H1 (cell line): ENCODE measurements around the gene KBTBD12. TPM values are rescaled to one million over a fixed set of nuclear protein-coding genes. Genes with fewer than 3 reads are reported as not detected.

Experiments
- CTCF ChIA-PET: fragments of 300-600 bp; sonication (Branson Sonifier 250); formaldehyde crosslinking; loops from one replicate; lab custom pipeline; 2021; ENCODE audit not compliant: partially characterized antibody; lab: Charles Lee
- POLR2A ChIA-PET: fragments of 300-600 bp; sonication (Branson Sonifier 250); formaldehyde crosslinking; loops from one replicate; lab custom pipeline; 2021; ENCODE audit warnings: inconsistent platforms; ENCODE audit not compliant: partially characterized antibody; lab: Charles Lee
- DNase-seq, 2 experiments: peaks; one replicate each; pipeline versions ENCODE4 v3.0.0 to v3.0.0-alpha.2; 2010 to 2022; ENCODE audit warnings: low spot score in 2 of 2, low read depth in 1 of 2, mixed read lengths in 1 of 2
- FAIRE-seq: peaks from 2 replicates; lab custom pipeline; 2011; peaks lifted over from hg19 to GRCh38; lab: Jason Lieb, UNC
- H2AFZ ChIP-seq: 2 replicates; pipeline ENCODE4 v1.8.1; 2012; ENCODE audit warnings: low read length, inconsistent platforms
- H2AK5ac ChIP-seq: 2 replicates; pipeline ENCODE4 v1.6.1; 2013; ENCODE audit warnings: low read depth, low read length
- H2BK120ac ChIP-seq: replicated peaks from 2 replicates; pipeline ENCODE3; 2013; ENCODE audit warnings: low read depth, low read length, inconsistent platforms
- H2BK12ac ChIP-seq: 2 replicates; pipeline ENCODE4 v1.6.1; 2013; ENCODE audit warnings: low read depth, low read length
- H2BK15ac ChIP-seq: 2 replicates; pipeline ENCODE4 v1.6.1; 2013; ENCODE audit warnings: low read length
- H2BK20ac ChIP-seq: 2 replicates; pipeline ENCODE4 v1.6.1; 2013; ENCODE audit warnings: low read length
- H2BK5ac ChIP-seq: 2 replicates; pipeline ENCODE4 v1.6.1; 2013; ENCODE audit warnings: low read depth, low read length
- H3K14ac ChIP-seq: 2 replicates; pipeline ENCODE4 v1.6.1; 2013; ENCODE audit warnings: inconsistent platforms; ENCODE audit not compliant: insufficient read length
- H3K18ac ChIP-seq: 2 replicates; pipeline ENCODE4 v1.6.1; 2013; ENCODE audit warnings: low read length; ENCODE audit errors: extremely low read depth
- H3K23ac ChIP-seq: 2 replicates; pipeline ENCODE4 v1.6.1; 2013; ENCODE audit warnings: inconsistent platforms; ENCODE audit not compliant: insufficient read length
- H3K23me2 ChIP-seq: 2 replicates; pipeline ENCODE4 v1.6.1; 2013; ENCODE audit warnings: low read depth, low read length
- H3K27ac ChIP-seq: 2 replicates; pipeline ENCODE4 v1.6.1; 2011; ENCODE audit warnings: low read depth, low read length, inconsistent platforms
- H3K27me3 ChIP-seq, 4 experiments: replicated peaks in 1 of 4; 1 replicate in 1 of 4; 2 replicates in 3 of 4; pipeline versions ENCODE4 v1.6.1 to v1.8.1; 2011 to 2013; ENCODE audit warnings: low read length in 3 of 4, mild to moderate bottlenecking in 3 of 4, inconsistent platforms in 2 of 4, mixed read lengths in 2 of 4, moderate library complexity in 1 of 4; ENCODE audit not compliant: control insufficient read depth in 3 of 4, insufficient read depth in 3 of 4; ENCODE audit errors: extremely low read depth in 1 of 4
- H3K36me3 ChIP-seq, 4 experiments: 2 replicates each; pipeline versions ENCODE4 v1.6.1 to v1.8.1; 2011 to 2013; ENCODE audit warnings: mild to moderate bottlenecking in 4 of 4, low read length in 3 of 4, moderate library complexity in 2 of 4, control low read depth in 1 of 4, inconsistent platforms in 1 of 4; ENCODE audit not compliant: insufficient read depth in 4 of 4, control insufficient read depth in 2 of 4
- H3K4ac ChIP-seq: replicated peaks from 2 replicates; pipeline ENCODE3; 2013; ENCODE audit warnings: low read length, low read depth, mixed read lengths, inconsistent platforms; ENCODE audit not compliant: insufficient read length
- H3K4me1 ChIP-seq, 4 experiments: replicated peaks in 1 of 4; 1 replicate in 1 of 4; 2 replicates in 3 of 4; pipeline versions ENCODE4 v1.6.1 to v1.8.1; 2011 to 2013; ENCODE audit warnings: low read length in 3 of 4, inconsistent platforms in 2 of 4, mixed read lengths in 1 of 4; ENCODE audit not compliant: insufficient read depth in 4 of 4, control insufficient read depth in 3 of 4
- H3K4me2 ChIP-seq, 2 experiments: 2 replicates each; pipeline versions ENCODE4 v1.6.1 to v1.8.1; 2011 to 2013; ENCODE audit warnings: low read depth in 2 of 2, low read length in 2 of 2, control low read depth in 1 of 2, inconsistent platforms in 1 of 2, mild to moderate bottlenecking in 1 of 2; ENCODE audit not compliant: insufficient read depth in 1 of 2
- H3K4me3 ChIP-seq, 4 experiments: fragments of 200-600, 300-600 bp in 1 of 4; sonication (generic), shearing (Covaris generic), sonication (Bioruptor Twin) in 1 of 4; 2 replicates each; pipeline versions ENCODE4 v1.5.1 to v1.8.1; 2011 to 2016; ENCODE audit warnings: low read length in 4 of 4, low read depth in 3 of 4, control low read depth in 2 of 4, inconsistent platforms in 2 of 4, mild to moderate bottlenecking in 2 of 4, mixed read lengths in 1 of 4, moderate library complexity in 1 of 4; ENCODE audit not compliant: insufficient read depth in 2 of 4; ENCODE audit errors: extremely low read depth in 1 of 4
- H3K56ac ChIP-seq: replicated peaks from 2 replicates; pipeline ENCODE3; 2013; ENCODE audit warnings: low read depth, mild to moderate bottlenecking, mixed read lengths, low read length, inconsistent platforms; ENCODE audit not compliant: insufficient read length
- H3K79me1 ChIP-seq: 2 replicates; pipeline ENCODE4 v1.6.1; 2013; ENCODE audit warnings: low read depth, low read length, control low read depth
- H3K79me2 ChIP-seq, 2 experiments: 2 replicates each; pipeline versions ENCODE4 v1.6.1 to v1.8.1; 2012 to 2013; ENCODE audit warnings: low read length in 2 of 2, mild to moderate bottlenecking in 2 of 2, inconsistent platforms in 1 of 2; ENCODE audit not compliant: insufficient read depth in 2 of 2, control insufficient read depth in 1 of 2
- H3K9ac ChIP-seq, 4 experiments: replicated peaks in 1 of 4; 1 replicate in 1 of 4; 2 replicates in 3 of 4; pipeline versions ENCODE4 v1.6.1 to v1.8.1; 2011 to 2013; ENCODE audit warnings: low read depth in 3 of 4, low read length in 3 of 4, control low read depth in 2 of 4, mild to moderate bottlenecking in 2 of 4, moderate library complexity in 2 of 4, inconsistent platforms in 1 of 4; ENCODE audit errors: extremely low read depth in 1 of 4
- H3K9me3 ChIP-seq, 2 experiments: 2 replicates each; pipeline versions ENCODE4 v1.6.1 to v1.8.1; 2012 to 2013; ENCODE audit warnings: mild to moderate bottlenecking in 2 of 2, moderate library complexity in 2 of 2, control low read depth in 1 of 2, inconsistent platforms in 1 of 2, low read depth in 1 of 2, low read length in 1 of 2, mixed read lengths in 1 of 2; ENCODE audit not compliant: insufficient read depth in 2 of 2
- H4K20me1 ChIP-seq, 2 experiments: replicated peaks in 1 of 2; 2 replicates each; pipeline versions ENCODE3 to v1.8.1; 2011 to 2013; ENCODE audit warnings: inconsistent platforms in 2 of 2, low read length in 2 of 2, mild to moderate bottlenecking in 1 of 2; ENCODE audit not compliant: insufficient read depth in 2 of 2, control insufficient read depth in 1 of 2
- H4K5ac ChIP-seq: 2 replicates; pipeline ENCODE4 v1.6.1; 2013; ENCODE audit warnings: low read length, low read depth, mixed read lengths, inconsistent platforms; ENCODE audit not compliant: insufficient read length
- H4K8ac ChIP-seq: 2 replicates; pipeline ENCODE4 v1.8.0; 2013; ENCODE audit warnings: mild to moderate bottlenecking, moderate library complexity, low read length, inconsistent platforms; ENCODE audit not compliant: insufficient read depth; ENCODE audit errors: extremely low read depth
- H4K91ac ChIP-seq: replicated peaks from 2 replicates; pipeline ENCODE3; 2013; ENCODE audit warnings: low read length, mixed read lengths, inconsistent platforms; ENCODE audit not compliant: insufficient read length
- CHD2 ChIP-seq: IDR thresholded peaks from 2 replicates; pipeline ENCODE4 v1.6.1; 2012; ENCODE audit warnings: low read length, improper control_type of control experiment
- POLR2A ChIP-seq, 2 experiments: IDR thresholded peaks; 1 replicate in 1 of 2; 2 replicates in 1 of 2; pipeline ENCODE4 v1.6.1; 2011; ENCODE audit warnings: low read depth in 2 of 2, low read length in 2 of 2, mild to moderate bottlenecking in 2 of 2; ENCODE audit errors: control extremely low read depth in 1 of 2
- polyA plus RNA-seq, 7 experiments: library from polyadenylated mRNA; depleted of rRNA in 3 of 7; stranded (reverse) in 5 of 7; unstranded in 2 of 7; fragments of >200 nt in 5 of 7; fragments of 200-250 nt in 2 of 7; gene quantifications; 1 replicate in 5 of 7; 2 replicates in 1 of 7; 4 replicates in 1 of 7; pipeline versions ENCODE4 v1.2.1 to v1.2.3, GENCODE V29; 2011 to 2013; ENCODE audit warnings: missing spikeins in 2 of 7, mixed read lengths in 2 of 7
- total RNA-seq: library from RNA; stranded (reverse); fragmentation: NEBNext Ultra II Directional; extraction: Animal tissue kit (Norgen Biotek cat#: 25700); gene quantifications from 2 replicates; pipeline ENCODE4 v1.2.1, GENCODE V29; 2021

The KBTBD12 gene
- total and polyA plus RNA-seq, 2 of the 8 experiments (the other 6 are each of a cell fraction or from before 2014, with no cell fraction given) = 0.33 to 0.63 TPM

DNA sequence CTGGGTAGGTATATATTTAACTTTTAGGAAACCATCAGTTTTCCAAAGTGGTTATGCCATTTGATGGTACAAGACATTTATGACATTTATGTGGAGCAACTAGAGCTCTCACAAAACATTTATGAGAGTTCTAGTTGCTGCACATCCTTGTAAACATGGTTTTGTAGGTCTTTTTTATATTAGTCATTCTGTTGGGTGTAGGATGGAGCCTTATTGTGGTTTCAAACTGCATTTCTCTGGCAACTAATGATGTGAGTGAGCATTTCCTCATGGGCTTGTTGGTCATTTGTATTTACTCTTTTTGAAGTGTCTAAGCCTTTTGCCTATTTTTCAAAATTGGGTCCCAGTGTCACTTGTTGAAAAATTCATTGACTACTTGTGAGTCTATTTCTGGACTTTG lies 47.0 kb upstream of the KBTBD12 start:
- H3K4me3 ChIP-seq = no peak overlapping the region
- no peak overlapping the region for H3K23ac ChIP-seq
- H3K4me1 ChIP-seq = no peaks in the 10 kb centered on the region
- no peak overlapping the region for H4K5ac ChIP-seq
- no peak overlapping the region for H4K8ac ChIP-seq
- H3K9ac ChIP-seq = no peak overlapping the region
- H3K36me3 ChIP-seq = no peaks in the 10 kb centered on the region
- no peaks in the 10 kb centered on the region for H3K79me2 ChIP-seq
- ChIA-PET POLR2A (no interaction called here), CTCF (interaction anchor here (1.2 kb wide), 1 partner anchor 33 kb away, joined by 4 read pairs; no protein-coding TSS in a partner anchor)
- no peak overlapping the region for H2BK20ac ChIP-seq
- no peak overlapping the region for H2AK5ac ChIP-seq
- no peaks in the 10 kb centered on the region for H3K27me3 ChIP-seq
- H3K27ac ChIP-seq = no peak overlapping the region
- no peak for TF ChIP-seq POLR2A (IDR thresholded peaks at IDR 0.05; ENCODE audit: control extremely low read depth in 1 of 2, low read depth in 2 of 2, low read length in 2 of 2)
- TF ChIP-seq CHD2 = no peak
- no peak overlapping the region for H2BK15ac ChIP-seq
- no peak overlapping the region for H3K4me2 ChIP-seq
- no peak overlapping the region for H2BK12ac ChIP-seq
- no peaks in the 10 kb centered on the region for H4K20me1 ChIP-seq
- no peak overlapping the region for H3K56ac ChIP-seq
- FAIRE-seq (no peak), DNase-seq (no peak)
- no peak overlapping the region for H2AFZ ChIP-seq
- H3K4ac ChIP-seq = no peak overlapping the region
- no peaks in the 10 kb centered on the region for H3K9me3 ChIP-seq
- no peaks in the 10 kb centered on the region for H3K23me2 ChIP-seq
- H3K14ac ChIP-seq = no peak overlapping the region
- H2BK120ac ChIP-seq = no peak overlapping the region
- no peaks in the 10 kb centered on the region for H3K79me1 ChIP-seq
- no peak overlapping the region for H3K18ac ChIP-seq
- no peak overlapping the region for H2BK5ac ChIP-seq
- H4K91ac ChIP-seq = no peak overlapping the region
